GM12891 (cell line): Measurements from ENCODE around the gene RCBTB2.

ENCODE experiments used
- DNase-seq: peaks from one replicate; pipeline ENCODE4 v3.0.0; 2011; ENCODE audit warnings: low spot score; ENCODE audit not compliant: insufficient read length
- FAIRE-seq: peaks from 2 replicates; lab custom pipeline; 2011; peaks lifted over from hg19 to GRCh38; lab: Jason Lieb, UNC
- PAX5 ChIP-seq: IDR thresholded peaks from 2 replicates; pipeline ENCODE4 v1.6.1; 2011; ENCODE audit warnings: low read length, moderate library complexity, mild to moderate bottlenecking; ENCODE audit not compliant: insufficient read depth, severe bottlenecking
- POLR2A ChIP-seq: IDR thresholded peaks from 2 replicates; pipeline ENCODE4 v1.6.1; 2011; ENCODE audit warnings: low read depth, low read length, control low read depth
- POLR2AphosphoS5 ChIP-seq: IDR thresholded peaks from 2 replicates; pipeline ENCODE4 v1.6.1; 2011; ENCODE audit warnings: low read depth, low read length, control low read depth
- POU2F2 ChIP-seq: IDR thresholded peaks from 2 replicates; pipeline ENCODE4 v1.6.1; 2011; ENCODE audit warnings: low read depth, mild to moderate bottlenecking, control low read depth, low read length, moderate library complexity
- SPI1 ChIP-seq: IDR thresholded peaks from 2 replicates; pipeline ENCODE4 v1.6.1; 2011; ENCODE audit warnings: low read depth, low read length, control low read depth
- TAF1 ChIP-seq: IDR thresholded peaks from 2 replicates; pipeline ENCODE4 v1.6.1; 2011; ENCODE audit warnings: low read depth, low read length, control low read depth

RCBTB2 gene

GRCh38 chr13:48564056-48564455 lies 31.2 kb upstream of the RCBTB2 start:
- FAIRE-seq (no peak), DNase-seq (no peak)
- TF ChIP-seq SPI1 (no peak), POU2F2 (no peak), TAF1 (no peak), POLR2AphosphoS5 (no peak), PAX5 (no peak), POLR2A (no peak)

GRCh38 chr13:48563626-48564025 lies 30.7 kb upstream of the RCBTB2 start:
- no peak for TF ChIP-seq PAX5
- no peak for FAIRE-seq
- DNase-seq: no peak

- peak; percentile 99 for FAIRE-seq
- DNase-seq: peak; percentile 32
- TF ChIP-seq PAX5 (no peak), TAF1 (no peak), POLR2AphosphoS5 (peak; percentile 67; the same call in 1 of the 2 replicates), POU2F2 (peak; percentile 100), SPI1 (peak; percentile 92), POLR2A (no peak)
Observed at GRCh38 chr13:48562296-48563066, 29.6 kb upstream of the RCBTB2 start.

- TF ChIP-seq TAF1: no peak
- TF ChIP-seq POLR2AphosphoS5: no peak
- TF ChIP-seq POU2F2: no peak
- no peak for TF ChIP-seq PAX5
- TF ChIP-seq POLR2A: no peak
- no peak for TF ChIP-seq SPI1
- FAIRE-seq: peak; percentile 84
- DNase-seq: no peak
Observed at GRCh38 chr13:48561466-48562235, 28.8 kb upstream of the RCBTB2 start.

- TF ChIP-seq POLR2A: no peak
- no peak for TF ChIP-seq SPI1
- no peak for TF ChIP-seq POU2F2
- no peak for TF ChIP-seq TAF1
- no peak for TF ChIP-seq POLR2AphosphoS5
- TF ChIP-seq PAX5: no peak
- FAIRE-seq: peak; percentile 61
Observed at GRCh38 chr13:48560657-48561337, 27.9 kb upstream of the RCBTB2 start.

GRCh38 chr13:48559638-48560320 lies 26.9 kb upstream of the RCBTB2 start:
- TF ChIP-seq POLR2AphosphoS5 (no peak), POLR2A (no peak), SPI1 (no peak), POU2F2 (no peak), PAX5 (no peak), TAF1 (no peak)
- FAIRE-seq (peak; percentile 9), DNase-seq (no peak)

More at GRCh38 chr13:48560657-48561337, 27.9 kb upstream of the RCBTB2 start:
- no peak for DNase-seq

GRCh38 chr13:48556817-48557216 lies 23.9 kb upstream of the RCBTB2 start:
- no peak for FAIRE-seq

GRCh38 chr13:48555441-48555840 lies 22.6 kb upstream of the RCBTB2 start:
- FAIRE-seq: no peak
- no peak for DNase-seq
- TF ChIP-seq TAF1 (no peak), PAX5 (no peak), POLR2AphosphoS5 (no peak), POU2F2 (no peak), POLR2A (no peak), SPI1 (no peak)

More at GRCh38 chr13:48556817-48557216, 23.9 kb upstream of the RCBTB2 start:
- DNase-seq: no peak
- TF ChIP-seq TAF1: no peak
- no peak for TF ChIP-seq POLR2A
- TF ChIP-seq SPI1: no peak
- TF ChIP-seq POLR2AphosphoS5: no peak
- no peak for TF ChIP-seq PAX5
- TF ChIP-seq POU2F2: no peak

- DNase-seq (no peak), FAIRE-seq (no peak)
- no peak for TF ChIP-seq POLR2AphosphoS5
Observed at GRCh38 chr13:48551329-48551728, 18.4 kb upstream of the RCBTB2 start.
